Measurements from ENCODE around the gene COPB2.

The COPB2 gene

DNA sequence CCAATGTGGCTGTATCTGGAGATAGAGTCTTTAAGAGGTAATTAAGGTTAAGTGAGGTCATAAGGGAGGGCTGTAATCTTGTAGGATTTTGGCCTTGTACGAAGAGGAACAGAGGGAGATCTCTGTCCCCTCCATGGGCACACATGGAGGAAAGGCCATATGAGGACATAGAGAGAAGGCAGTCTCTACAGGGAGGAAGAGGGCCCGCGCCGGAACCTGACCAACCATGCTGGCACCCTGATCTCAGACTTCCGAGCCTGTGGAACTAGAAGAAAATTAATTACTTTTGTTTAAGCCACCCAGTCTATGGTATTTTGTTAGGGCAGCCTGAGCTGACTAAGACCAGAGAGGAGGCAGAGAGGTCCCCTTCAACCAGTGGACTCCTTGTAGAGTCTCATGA, 63.3 kb downstream of the COPB2 start:
- DNase-seq = no peak

DNA sequence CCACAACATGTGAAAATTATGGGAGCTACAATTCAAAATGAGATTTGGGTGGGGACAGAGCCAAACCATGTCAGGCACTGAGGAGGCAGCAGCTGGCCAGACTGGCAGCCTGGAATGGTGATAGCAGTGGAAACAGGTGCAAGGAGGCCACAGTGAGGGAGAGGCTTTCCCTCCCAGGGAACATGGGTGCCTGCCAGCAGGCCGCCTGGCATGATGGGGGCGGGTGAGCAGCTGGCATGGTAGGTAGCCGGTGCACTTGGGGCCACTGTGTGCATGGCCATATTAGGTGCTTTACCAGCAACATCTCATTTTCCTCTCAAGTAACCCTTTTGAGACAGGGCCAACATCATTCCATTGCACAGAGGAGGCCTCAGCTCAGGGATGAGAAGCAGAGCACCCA, 63.9 kb downstream of the COPB2 start:
- DNase-seq = no peak

DNA sequence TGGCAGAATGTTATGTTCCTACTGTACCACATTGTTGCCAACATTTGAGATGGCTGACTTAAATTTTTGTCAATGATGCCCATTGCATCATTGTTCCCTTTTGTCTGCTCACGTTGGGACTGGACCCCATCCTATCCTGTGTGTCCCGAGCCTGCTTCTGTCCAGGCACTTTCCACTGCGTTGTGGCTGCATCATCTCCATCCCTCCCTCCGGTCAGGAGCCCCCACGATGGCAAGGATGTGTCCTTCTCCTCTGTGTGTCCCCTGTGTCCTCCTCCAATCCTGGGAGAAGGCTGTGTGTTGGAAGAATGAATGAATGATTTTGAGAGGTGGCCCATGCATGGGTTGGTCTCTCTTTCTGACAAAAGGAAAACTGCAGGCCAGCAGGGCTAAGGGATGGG, 65.0 kb downstream of the COPB2 start:
- DNase-seq = no peak

DNA sequence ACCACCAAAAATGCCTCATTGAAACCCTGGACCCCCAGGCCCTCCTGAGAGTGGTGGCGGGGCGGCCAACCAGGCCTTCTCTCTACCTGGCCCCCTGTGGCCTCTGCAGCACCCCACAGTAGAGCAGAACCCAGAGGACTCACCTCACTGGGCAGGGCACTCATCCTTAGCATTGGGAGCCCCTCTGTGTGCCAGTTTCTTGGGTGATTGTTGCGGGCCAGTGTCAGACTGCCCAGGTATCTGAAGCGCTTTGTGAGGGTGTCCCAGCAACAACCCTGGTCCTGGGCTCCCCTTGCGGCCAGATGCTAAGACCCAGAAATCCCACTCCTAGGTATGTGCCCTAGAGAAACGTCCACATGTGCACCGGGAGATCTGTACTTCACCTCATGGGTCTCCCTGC, 66.3 kb downstream of the COPB2 start:
- no peak for DNase-seq

DNA sequence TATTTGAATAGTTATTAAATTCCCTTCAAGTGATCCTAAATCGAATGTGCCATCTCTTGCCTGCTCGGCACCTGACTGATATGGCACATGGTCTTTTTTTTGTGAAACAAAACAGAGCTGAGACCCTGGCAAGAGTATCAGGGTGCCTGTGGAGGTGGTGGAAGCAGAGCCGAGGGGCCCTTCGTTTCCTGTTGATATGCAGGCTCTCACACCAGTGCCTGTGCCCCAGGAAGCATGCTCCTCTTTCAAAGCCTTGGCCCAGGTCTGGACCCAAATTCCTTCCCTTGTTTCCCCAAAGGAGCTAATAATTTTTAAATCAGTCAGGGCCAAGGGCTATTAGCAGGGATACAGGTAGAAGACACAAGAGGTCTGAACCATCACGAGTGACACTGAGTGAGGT, 67.1 kb downstream of the COPB2 start:
- DNase-seq = no peak

DNA sequence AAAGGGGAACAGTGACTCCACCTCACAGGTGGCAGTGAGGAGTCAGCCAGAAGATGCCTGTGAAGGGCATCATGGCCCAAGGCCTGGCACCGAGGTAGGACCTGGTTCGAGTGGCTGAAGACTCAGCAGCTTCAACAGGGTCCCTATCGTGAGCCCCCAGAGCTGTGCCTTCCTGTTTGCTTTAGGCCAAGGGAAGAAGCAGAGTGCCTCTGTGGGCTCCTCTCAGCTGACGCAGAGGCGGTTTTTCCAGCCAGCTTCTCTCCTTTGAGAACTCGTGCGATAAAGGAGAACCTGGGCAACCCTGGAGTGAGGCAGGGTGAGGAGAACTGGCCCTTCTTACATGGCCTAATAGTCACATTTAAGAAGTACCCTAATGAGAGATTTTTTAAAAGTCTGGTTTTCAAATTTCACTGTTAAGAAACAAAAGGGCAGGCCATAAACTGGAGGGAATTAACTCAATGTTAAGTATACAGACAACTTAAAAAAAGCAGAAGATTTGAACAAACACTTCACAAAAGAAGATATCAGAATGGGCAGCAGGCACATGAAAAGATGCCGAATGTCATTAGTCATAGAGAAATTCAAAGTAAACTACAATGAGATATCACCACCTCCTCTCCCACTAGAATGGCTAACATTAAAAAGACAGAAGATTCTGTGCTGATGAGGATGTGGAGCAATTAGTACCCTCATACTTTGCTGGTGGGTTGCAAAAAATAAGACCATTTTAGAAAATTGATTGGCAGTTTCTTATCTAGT, 68.7 kb downstream of the COPB2 start:
- DNase-seq = no peak

DNA sequence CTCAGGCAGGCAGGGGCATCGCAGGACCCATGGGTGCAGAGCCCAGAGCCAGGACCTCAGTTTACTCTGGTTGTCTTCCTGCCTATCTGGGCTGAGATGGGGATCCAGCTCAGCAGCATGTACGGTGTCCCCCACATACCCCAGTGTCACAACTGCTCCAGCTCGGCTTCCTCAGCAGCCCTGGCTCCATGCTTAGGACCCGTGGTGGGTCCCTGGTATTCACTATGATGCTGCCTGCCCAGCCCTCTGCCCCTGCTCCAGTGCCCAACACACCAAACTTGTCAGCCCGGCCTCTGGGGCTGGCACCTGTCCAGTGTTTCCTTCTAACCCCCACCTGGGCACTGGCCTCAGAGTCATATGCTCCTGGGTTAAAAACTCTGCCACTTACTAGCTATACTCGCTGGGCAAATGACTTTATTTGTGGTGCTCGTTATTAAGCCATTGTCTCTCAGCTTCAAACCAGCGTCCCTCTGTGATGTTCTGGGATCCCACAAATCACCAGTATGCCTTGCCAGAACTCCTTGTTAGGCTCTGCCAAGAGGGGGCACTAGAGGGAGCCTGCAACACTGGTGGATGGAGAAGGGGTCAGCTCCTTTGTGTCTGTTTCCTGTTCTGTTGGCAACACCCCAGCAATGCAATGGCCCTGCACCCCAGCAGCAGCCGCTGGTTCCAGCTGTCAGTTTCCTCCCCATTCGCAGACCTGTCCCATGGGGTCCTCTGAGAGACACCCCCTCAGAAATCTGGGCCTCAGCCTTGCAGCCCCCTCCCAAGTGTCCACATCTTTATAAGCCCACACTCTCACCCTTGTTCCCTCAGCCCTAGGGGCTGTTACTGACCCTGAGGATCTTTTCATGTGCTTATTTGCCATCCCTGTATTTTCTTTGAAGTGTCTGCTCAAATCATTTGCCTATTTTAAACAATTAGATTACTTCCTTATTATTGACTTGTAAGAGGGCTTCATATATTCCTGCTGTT, 69.7 kb downstream of the COPB2 start:
- DNase-seq = no peak

DNA sequence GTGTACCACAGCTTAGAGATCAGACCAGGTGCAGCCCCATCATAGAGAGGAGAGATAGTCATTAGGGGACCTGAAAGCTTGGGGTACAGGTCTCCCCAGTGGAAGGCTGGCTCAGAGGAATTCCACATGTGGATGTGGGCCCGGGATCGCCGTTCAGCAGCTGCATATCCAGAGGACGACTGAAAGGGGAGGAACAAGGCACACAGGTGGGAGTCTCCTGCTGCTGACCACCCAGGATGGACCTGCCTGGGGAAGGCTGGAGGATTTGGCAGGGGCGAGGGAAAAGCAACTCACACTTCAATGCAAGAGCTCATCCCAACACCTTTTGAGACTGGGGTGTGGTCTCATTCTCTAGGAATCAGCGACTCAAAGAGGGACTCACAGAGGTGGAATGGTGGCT, 70.6 kb downstream of the COPB2 start:
- DNase-seq = no peak

DNA sequence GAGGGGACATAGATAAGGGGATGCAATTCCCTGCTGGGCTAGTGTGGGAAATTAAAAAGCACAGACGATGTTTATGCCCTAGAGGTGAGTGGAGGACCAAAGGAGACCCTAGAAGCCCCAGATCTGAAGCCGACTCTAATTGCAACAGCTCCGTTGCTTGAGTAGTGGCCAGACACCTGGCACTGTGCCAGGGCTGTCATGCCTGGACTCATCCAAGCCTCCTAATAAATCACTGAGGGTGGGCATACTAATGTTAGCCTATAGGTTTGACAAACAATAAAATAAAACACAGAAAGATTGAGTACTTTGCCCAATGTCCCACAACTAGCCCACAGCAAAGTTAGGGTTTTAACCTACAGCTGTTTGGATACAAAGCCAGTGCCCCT, 71.0 kb downstream of the COPB2 start:
- no peak for DNase-seq

DNA sequence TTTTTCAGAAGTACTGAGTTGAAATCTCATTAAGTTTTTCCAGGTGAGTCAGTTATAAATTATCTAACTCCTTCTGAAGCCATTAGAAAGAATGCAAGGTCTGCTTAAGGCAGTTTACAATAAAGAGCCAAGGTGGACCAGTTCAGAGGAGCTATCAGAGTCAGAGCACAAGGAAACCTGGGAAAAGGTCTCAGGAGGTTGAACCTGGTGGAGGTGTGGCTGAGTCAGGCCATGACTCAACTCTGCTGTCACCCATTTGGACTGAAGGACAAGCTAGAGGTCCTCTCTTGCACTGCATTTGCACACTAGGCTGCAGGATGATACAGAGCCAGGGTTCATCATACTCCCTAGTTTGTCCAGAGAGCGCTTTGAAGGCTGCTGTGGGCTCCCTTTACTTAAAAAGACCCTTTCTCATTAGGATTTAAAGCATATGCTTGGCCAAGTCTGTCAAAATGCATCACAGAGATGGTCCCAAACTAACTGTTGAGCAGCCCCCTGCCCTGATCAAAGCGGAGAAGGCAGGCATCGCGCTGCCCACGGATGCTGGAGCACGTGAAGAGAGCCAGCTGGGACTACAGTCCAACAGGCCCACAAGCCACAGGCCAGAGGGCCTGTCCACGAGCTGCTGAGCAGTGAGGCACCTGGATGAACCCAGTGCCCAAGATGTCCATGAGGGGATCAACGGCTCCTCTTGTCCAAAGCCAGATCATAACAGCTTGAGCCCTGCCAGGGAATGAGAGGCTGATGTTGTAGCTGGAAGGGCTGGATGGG, 71.6 kb downstream of the COPB2 start:
- no peak for DNase-seq

DNA sequence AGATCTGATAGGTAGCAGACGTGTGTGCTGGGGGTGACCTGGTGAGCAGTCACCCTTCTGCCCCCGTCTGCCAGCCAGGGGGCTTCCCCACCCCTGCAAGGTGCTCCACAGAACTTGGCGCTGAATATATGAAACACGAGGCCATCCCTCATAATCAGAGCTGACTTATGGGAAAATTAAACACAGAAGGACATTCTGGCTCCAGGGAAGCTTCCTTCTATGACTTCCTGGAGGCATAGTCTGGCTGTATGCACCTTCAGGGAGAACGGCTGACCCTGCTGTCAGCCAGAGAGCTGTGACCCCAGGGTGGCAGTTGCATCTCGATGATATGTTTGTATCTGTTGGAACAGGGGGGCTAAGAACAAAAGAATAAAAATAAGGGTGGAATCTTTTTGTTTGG, 72.2 kb downstream of the COPB2 start:
- DNase-seq = no peak

DNA sequence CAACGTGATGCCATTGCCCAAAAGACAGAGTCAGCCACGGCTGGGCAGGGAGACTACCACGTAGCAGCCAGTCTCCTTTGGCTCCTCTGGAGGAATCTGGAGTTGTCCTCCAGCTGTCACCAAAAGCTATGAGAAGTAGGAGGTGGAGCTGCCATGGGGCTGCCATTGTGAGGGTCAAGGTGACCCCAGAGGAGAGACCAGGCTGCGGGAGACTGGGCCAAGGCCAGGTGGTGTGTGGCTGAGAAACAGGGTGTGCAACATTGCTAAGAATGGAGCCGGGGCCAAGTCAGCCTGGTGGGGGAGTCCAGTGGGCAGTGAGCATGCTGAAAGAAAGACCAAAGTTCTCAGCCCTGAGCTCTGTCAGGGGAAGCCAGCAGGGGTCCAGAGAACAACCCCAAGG, 75.5 kb downstream of the COPB2 start:
- no peak for DNase-seq

DNA sequence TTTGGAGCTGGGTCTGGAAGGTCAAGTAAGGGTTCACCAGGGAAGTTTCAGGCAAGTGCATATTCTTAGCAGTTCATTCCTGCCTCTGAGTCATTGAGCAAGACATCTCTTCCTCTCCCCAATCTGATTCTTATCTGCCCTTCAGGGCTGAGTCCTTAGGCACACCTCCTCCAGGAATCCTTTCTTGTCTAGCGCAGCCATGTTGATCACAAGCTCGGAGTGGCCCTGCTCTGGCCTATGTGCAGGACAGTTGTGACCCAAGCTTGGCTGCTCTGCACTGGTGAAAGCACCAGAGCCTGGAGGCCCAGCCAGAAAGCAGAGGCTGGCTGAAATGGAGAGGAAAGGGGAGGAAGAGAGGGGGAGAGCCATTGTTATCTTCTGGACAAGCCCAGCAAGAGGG, 76.5 kb downstream of the COPB2 start:
- peak; percentile 32 for DNase-seq

DNA sequence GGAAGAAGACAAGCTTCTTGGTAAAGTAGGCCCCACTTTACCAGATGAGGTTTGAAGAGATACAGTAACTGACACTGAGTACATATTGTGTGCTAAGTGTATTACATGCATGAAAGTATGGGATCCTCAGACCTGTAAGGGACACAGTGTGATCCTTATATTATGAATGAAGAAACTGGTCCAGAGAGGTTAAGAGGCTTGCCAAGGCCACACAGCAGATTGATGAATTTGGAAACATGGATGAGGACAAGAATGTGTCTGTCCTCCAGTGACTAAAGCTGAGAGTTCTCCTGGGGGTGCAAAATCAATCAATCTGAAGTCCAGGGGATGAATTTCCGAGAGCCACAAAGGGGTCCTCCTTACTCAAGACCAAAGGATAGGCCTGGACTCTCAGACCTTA, 77.0 kb downstream of the COPB2 start:
- DNase-seq = no peak

DNA sequence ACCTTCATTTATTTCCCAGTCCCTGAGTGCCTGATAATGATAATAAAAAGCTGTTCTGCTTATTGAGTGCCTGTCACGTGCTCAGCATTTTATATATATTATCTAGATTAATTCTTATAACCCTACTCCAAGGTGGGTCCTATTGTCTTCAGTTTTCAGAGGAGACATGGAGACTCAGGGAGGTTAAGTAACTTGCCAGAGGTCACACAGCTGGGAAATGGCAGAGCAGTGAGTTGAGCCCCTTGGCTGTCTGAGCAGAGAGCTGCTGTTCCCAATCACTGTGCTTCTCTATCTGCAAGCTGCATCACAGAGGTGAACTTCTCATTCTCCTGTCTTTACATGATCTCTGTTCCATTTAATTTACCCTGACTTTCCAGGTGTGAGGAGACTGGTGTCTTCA, 77.9 kb downstream of the COPB2 start:
- DNase-seq = no peak

DNA sequence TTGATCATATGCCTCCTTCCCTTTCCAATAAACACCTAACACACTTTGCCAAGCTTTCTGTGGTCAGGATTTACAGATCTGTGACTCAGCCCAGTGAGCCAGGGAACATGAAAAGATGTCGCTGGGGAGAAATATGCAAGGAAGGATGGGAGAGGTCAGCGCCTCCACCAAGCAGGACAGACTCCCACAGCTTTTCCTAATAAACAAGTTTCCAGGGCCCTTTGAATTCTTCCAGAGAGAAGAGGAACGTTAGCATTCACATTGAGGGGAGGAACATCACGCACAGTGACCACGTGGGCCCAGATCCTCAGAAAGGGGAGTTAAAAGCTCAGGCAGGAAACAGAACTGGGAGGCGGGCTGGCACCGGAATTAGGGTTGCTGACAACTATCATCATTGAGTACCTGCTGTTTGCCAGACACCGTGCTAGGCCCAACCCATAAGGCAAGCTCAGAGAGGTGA, 78.9 kb downstream of the COPB2 start:
- no peak for DNase-seq

DNA sequence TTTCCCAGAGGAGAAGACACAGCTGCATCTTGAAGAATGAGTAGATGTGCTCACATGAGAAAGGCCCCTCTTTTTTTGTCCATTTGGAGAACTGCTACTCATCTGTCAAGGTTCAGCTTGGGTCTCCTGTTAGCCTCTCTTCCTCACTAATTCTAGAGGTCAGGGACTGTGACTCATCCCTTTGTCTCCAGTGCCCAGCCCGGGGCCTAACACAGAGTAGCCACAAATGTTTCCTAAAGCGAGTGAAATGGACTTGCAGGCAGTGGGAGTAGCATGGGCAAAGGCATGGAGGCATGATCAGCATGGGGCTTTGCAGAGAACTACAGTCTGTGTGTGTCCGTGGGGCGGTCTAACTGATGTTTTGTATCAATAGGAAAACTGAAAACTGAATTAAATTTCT, 79.6 kb downstream of the COPB2 start:
- DNase-seq = no peak

DNA sequence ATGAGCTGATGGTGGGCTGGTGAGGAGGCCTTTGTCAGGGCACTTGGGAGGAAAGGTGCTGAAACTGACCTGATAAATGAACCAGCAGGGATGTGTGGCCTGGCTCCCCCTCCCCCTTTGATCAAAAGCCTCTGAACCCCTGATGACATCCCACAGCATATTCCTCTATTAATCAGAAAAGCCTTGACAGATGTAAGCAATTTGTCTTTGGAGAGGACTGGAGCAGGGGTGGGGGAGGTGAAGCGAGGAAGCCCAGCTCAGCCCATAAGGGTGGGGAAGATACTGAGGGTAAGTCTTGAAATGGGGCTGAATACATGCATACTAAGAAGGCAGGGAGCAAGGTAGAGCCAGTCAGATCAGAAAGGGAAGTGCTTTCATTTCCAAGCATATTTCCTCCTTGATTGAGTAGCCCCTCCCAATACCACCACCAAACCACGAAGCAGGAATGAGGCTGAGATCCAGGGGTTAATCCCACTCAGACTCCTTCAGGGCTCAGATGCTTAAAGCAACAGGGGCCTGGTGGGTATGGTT, 80.3 kb downstream of the COPB2 start:
- DNase-seq = no peak

DNA sequence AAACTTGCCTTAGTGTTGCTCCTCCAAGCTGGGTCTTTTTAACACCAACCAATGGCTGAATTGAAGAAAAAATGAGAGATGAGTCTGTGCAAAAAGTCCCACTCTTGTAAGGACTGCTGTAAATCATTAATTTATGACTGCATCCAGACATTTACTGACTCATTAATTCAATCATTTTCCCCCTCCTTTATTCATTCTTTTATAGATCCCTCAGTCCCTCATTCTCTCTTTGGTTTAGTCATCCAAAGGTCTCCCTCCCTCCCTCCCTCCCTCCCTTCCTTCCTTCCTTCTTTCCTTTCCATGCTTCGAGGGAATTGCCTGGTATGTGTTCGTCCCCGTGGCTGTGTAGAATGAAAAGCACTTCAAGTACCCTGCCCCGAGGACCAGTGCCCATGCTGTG, 80.9 kb downstream of the COPB2 start:
- DNase-seq = no peak

DNA sequence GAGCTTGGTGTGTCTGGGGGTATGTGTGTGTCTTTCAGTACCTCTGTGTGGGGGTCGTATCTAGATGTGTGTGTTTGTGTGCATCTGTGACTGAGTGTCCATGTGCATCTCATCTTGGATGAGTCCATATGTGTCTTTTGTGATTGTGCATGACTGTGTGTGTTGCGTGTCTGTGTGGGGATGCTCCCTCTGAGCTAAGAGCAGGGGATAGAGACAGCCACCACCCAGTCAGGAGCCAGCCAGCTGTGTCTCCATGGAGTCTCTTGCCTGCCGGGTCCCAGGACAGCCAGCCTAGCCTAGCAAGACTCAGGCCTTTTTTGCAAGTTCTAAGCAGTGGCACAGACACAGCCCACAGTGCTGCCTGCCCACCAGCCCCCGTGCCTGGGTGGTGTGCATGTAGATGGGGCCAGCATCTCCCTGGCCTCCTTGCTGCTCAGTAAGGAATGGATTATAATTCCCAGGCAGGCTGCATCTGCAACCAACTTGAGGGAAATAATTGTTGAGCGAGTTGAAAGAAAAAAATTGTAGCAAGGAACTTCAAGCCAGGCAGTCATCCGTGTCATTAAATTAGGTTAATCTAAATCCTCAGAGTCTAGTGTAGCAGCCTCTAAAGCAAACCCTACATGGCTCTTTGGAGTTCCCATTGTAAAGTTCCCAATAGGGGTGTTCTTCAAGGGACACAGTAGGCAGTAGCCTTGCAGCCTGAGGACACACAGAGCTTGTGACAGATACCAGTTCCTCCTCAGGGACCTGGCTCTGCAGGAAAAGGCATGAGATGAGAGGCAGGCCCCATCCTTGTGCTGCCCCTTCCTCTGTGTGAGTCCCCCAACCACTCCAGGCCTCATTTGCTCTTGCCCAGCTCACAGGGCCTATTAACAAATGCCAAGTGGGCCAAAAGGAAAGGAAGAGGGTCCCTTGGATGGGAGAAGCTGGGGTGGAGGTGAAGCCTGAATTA, 81.6 kb downstream of the COPB2 start:
- DNase-seq = no peak

Data from 8988T (cell line).